NCI-H2227 treated with DMSO at 0.1 percent for 48 hours (cell line): ENCODE data around the gene CDH15.

ENCODE experiments used
- DNase-seq: peaks from one replicate; lab custom pipeline; 2025; lab: John Stamatoyannopoulos, UW

The CDH15 gene

DNA sequence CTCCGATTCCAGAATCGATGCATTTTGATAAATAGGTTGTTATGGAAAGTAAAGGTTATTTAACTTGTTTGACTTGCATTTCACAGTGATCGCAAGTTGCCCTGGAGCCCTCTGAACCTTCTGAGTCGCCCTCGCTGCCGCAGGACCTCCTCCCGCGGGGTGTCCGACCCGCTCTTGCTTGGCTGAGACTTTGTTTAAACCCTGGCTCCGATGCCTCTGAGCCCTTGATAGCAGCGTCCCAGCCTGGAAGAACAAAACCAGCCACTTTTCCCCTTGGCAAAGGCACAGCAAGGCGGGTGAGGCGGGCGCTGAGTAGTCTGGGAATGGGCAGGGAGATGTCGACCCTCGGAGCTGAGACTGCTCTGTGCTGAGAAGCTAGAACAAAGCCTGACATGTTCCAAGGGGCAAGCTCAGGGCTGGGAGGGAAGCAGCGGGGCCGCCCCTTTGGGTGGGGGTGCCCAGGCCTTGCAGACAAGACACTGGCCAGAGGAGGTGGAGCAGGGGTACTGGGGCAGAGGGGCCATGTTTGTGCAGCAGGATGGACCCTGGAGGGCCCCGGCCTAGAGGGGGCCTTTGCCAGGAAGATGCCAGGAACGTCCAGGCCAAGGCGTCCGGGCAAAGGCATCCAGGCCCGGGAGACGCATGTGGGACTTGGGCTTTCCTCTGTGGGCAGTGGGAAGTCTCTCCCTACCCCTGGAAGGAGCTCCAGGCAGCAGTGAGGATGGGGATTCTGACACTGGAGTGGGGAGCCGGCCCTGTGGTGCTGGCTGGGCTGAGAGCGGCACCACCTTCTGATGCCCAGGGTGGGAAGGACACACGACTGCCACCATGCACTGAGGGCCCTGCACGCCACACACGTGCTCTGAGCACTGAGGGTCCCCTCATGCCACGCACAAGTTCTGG, 30.3 kb upstream of the CDH15 start:
- no peak for DNase-seq

DNA sequence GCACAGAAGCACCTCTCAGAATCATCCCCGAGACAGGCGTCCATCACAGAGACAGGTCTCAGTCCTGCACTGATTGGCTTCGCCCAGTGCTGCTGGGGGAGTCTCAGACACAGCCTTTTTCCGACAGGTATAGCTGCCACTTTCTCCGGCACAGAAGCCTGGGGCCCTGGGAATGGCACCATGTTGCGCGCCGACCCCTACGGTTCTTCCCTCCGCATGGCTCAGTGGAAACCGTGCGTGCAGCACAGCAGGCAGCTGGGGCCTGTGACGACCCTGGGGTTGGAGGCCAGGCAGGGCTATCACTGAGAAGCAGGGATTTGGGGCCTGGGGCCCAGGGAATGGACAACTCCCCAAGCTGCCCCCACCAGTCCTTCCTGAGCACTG, 29.7 kb upstream of the CDH15 start:
- DNase-seq: no peak

DNA sequence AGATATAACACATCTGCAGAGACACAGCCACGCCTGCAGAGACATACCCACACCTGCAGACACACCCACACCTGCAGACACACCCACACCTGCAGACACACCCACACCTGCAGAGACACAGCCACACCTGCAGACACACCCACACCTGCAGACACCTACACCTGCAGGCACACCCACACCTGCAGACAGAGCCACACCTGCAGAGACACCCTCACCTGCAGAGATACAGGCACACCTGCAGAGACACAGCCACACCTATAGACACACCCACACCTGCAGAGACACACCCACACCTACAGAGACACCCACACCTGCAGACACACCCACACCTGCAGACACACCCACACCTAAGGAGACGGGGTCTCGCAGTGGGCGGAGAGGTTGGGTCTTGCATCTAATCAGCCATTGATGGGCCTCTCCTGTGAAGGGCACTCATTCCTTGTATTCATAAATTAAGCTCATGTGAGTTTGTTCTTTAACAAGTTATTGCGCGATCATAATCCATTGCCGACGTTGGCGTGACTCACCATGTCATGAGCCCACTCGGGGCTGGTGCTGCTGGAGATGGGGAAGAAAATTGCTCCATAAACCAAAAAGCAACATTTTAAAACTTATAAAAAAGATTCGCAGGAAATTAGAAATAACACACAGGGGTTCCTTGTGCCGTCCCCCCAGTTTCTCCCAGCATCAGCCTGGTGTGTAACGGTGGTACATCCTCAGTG, 28.9 kb upstream of the CDH15 start:
- no peak for DNase-seq

DNA sequence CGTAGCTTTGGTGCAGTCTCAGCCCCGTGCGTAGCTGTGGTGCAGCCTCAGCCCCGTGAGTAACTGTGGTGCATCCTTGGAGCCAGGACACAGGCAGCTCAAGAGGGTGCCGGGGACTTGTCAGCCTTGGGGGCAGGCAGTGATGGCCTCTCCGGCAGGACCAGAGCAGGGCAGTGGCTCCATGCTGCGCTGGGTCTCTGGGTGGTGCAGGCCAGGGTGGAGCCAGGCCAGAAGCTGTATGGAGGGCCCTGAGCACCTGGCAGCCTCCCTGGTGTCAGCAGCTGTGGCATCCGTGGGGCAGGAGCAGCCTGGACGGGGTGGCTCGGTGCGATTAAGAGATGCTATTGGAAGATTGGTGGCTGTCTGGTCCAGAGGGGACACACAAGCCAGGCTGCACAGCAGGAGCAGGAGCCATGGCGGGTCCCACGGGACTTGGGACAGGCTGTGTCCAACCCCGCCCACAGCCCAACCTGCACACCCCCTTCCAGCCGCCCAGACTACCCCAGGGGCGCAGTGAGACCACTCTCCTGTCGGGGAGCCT, 28.3 kb upstream of the CDH15 start:
- DNase-seq: no peak

DNA sequence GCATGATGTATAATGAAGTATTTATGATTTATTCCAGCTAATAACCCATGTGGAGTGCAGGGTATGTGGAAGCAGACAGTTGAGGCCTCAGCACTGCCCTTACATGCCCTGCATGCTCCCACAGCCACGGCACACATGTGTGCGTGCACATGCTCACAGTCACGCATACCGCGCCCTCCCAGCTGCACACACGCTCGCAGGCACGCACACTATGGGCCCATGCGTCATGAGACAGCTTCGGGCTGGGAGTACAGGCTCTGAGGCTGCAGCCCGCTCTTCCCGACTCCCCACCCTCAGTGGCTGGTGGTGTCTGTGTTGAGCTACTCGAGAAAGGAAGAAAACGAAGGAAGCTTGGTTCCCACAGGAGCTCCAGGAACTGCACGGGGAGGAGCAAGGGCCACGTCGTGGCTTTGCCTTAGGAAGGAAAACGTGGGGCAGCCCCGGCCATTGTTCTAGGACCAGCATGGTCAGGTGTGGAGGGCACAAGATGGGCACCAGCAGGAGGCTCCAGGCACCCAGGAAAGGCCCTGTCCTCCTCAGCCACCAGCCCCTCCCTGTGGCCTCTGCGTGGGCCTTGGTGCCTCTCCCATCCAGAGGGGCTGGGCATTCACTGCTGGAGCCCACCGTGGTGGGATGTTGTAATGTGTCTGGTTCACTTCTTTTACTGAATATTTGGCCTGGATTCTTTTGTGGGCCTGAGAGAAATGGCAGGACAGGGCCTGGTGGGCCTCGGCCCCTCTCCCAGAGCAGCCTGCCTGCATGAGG, 27.5 kb upstream of the CDH15 start:
- no peak for DNase-seq

DNA sequence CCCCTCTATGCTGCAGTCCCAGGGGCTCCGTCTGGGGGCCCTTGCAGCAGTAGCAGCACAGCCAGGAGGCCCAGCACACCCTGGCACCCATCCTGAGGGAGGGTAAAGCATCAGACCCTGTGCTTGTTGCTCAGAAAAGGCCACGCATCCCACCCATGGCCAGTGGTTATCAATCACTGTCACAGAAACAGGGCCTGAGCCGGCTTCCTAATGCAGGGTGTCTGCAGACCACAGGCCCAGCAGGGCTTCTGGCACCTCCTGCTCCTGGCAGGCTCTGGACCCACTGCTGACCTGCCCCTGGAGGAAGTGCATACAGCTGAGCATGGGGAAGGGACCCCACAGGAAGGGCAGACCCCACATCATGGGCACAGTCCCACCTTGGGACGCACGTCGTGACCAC, 26.9 kb upstream of the CDH15 start:
- DNase-seq: no peak

DNA sequence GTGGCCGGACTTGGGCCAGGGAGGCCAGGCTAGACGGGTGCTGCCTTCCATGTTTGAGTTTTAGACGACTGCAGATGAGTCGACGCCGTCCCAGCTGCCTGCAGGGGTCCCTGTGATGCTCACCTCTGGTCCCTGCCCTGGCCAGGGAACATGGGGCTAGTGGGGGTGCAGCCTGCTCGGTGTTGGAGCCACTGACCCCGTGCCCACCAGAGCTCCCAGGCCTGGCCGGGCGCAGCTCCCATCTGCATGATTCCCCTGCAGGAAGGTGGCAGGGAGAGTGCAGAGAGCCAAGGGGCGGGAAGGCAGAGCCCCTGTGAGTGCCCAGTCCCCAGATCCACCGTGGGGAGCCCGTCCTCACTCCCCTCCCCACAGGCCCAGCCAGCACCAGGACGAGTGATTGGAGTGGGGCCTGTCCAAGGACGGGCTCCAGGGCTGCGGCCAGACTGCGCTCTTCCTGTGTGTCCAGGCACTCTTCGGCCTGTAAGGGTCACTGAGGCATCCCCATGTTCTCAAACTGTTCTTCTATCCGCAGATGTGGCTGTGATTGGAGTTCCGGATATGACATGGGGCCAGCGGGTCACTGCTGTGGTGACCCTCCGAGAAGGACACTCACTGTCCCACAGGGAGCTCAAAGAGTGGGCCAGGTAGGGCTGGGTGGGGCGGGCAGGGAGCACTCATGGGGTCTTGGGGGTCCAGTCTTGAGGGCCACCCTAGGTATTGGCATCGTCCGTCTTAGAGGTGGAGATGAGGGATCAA, 26.0 kb upstream of the CDH15 start:
- no peak for DNase-seq

DNA sequence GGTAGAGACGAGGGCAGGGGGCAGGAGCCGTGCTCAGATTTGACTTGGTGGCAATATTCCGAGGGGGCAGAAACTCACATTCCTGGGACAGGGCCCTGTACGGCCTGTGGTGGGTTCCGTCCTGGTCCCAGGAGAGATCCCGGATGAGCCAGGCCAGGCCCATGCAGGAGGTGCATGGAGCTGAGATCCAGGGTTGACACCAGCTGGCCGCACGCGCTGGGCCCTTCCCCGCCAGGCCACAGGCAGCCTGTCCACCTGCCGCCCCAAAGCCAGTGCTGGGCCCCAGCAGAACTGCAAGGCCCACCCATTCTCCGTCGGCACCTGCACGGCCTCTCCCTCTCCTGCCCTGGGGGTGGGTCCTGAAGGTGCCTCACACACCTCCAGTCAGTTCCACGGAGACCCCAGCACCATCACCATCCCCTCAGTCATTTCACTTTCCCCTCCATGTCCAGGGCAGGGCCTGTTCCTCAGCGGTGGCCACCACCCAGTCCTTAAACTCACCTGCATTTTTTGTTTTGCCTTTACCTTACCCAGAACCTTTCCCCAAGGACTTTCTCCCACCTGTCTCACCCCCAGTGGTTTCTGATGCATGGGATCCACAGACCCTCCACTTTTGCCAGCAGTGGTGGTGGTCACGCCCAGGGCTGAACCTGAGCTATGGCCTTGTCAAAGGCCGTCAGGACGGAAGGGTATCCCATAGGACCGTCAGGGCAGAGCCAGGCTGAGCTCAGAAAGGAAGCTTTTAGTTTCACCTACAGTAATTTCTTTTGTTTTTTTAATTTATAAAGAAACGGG, 25.1 kb upstream of the CDH15 start:
- no peak for DNase-seq

DNA sequence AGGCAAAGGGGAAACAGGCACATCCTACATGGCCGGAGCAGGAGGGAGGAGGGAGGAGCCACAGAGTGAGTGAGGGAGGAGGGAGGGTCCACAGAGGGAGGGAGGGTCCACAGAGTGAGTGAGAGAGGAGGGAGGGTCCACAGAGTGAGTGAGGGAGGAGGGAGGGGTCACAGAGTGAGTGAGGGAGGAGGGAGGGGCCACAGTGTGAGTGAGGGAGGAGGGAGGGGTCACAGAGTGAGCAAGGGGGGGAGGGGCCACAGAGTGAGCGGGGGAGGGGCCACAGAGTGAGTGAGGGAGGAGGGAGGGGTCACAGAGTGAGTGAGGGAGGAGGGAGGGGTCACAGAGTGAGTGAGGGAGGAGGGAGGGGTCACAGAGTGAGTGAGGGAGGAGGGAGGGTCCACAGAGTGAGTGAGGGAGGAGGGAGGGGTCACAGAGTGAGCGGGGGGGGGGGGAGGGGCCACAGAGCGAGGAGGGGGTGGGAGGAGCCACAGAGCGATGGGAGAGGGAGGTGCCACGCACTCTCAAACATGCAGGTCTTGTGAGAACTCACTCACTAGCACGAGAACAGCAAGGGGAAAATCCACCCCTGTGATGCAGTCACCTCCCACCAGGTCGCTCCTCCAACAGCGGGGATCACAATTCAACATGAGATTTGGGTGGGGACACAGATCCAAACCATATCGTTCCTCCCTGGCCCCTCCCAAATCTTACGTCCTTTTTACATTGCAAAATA, 24.3 kb upstream of the CDH15 start:
- no peak for DNase-seq

DNA sequence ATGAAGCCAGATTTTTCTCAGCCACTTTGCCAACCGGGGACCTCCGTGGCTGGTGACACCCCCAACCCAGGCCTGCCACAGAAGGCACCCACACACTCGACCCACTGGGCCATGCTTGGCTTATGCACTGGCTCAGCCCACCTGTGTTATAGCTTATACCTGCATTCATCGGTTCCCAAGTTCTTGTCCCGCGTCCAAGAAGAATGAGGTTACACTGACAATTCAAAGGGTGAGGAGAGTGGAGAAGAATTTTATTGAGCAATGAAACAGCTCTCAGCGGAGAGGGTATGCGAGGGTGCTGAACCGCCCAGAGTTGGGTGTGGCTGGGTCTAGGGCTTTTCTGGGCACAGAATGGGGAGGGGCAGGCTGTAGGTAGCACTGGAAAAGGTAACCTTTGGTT, 22.2 kb upstream of the CDH15 start:
- DNase-seq: no peak

DNA sequence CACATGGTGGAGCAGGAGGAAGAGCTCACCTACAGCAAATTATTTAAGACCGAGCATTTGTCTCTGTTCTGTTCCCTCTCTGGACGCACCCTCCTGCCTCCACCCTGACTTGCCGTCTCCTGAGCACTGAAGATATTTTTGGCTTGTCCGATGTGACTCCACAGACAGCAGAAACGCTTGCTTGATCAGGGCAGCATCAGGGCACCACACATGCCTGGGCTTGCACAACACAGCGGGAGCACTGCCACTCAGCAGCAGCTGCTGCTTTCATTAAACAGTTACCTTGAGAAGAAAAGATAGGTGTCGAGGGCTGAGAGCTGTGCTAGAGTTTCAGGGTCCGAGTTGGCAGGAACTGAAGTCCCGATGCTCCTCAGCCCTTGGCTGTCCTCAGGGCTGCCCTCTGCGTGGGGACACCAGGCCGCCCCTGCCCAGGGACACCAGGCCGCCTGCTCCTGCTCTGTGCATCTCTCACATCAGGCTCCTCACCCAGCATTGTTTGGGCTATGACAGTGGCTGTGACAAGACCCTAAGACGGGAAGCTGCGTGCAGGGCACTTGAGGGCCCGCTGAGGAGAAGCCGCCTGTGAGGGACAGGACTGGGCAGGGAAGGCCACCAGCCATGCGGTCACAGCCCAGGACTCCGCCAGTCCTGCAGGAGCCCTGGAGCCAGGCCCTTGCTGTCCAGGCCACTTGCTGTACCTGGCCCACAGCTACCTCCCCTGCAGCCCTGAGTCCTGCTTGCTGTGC, 21.3 kb upstream of the CDH15 start:
- DNase-seq: no peak

DNA sequence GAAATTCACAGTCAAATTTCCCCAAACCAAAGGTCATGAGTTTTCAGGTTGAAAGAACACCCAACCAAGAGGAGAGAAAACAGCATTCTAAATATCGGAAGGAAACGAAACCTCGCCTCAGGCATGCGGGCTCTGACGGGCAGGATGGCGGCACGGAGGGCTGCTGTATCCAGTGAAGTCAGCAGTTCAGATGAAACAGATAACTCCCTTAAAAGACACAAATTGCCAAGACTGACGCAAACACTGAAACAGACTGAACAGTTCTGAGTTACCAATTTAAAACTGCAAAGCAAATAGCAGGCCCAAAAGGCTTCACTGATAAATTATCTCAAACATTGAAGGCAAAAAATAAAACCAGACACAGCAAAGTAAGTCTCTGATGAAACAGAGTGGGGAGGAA, 20.6 kb upstream of the CDH15 start:
- no peak for DNase-seq

DNA sequence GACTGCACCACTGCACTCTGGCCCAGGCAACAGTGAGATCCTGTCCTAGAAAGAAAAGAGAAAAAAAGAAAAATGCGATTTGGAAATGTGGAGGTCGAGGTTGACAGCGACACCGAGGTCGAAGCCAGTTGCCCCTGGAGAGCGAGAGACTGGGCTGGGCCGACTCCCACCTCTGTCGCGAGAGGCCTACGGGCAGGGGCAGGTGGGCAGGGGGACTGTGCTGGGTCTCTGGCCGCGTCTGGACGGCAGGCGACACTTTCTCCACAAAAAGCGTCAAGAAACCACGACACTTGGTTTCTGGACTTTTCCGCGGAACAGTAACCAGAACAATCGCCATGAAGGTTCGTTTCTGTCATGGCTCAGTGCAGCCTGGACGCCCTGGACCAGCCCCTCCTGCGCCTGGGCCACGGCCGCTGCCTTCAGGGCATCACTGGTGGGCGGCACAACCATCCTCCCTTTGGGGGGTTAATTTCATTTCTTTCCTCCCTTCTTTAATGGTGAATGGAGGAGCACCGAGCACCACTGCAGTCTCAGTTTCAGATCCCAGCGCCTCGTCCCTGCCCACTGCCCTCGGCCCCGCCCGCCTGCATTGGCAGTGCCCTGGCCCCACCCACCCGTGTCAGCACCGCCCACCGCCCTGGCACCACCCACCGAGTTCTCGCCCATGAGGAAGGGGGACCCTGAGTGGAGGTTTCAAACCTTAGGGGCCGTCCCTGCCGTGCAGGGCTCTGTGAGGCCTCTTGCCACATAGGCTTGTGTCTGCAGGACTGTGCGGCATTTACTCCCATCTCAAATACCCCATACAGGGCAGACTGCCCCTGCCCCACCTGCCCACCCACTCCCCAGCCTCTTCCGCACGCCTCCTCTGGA, 18.5 kb upstream of the CDH15 start:
- no peak for DNase-seq

DNA sequence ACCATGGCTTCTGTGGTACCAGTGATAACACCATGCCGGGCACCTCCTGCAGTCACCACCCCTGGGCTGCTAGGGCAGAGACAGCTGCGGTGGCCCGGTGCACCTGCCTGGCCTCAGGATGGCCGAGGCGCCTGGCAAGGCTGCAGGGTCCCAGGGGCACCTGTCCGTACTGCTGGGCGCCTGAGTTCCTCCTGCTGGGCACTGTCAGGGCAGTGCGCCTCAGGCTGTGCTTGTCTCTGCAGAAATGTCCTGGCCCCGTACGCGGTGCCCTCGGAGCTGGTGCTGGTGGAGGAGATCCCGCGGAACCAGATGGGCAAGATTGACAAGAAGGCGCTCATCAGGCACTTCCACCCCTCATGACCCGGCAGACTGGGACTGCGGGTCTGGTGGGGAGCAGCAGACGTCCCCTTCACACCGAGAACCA, 17.7 kb upstream of the CDH15 start:
- DNase-seq: no peak

DNA sequence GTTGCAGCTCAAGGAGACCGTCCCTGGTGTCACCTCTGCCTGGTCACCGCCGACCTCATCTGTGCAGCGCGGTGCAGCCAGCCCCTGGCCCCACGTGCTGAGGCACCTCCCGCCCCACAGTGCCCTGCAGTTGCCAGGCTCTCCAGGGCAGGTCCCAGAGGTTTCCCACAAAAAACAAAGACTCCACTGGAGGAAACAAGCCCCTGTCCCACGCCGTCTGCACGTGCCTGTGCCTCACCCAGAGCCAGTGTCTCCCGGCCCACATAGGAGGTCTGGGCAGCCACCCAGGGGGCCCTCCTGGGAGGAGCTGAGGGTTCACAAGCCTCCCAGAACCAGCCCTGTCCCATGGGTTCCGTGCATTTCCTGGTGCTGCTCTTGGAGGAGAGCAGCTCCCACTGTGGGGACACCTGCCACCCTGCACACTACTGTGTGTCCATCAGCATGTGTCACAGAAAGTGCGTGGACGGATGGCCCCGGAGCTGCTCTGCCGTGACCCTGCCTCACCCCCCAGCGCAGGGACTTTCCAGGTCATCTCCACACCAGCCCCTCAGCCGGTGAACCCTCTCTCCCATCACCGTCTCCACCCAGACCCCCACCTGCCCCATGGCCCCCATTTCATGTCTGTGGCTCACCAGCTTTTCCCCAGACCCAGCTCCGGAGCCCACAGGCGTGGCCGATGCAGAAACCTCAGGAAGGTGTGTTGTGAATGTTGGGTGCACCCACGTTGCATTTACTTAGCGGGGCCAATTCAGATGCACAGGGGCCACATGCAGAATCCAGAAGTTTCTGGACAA, 17.0 kb upstream of the CDH15 start:
- DNase-seq: no peak

DNA sequence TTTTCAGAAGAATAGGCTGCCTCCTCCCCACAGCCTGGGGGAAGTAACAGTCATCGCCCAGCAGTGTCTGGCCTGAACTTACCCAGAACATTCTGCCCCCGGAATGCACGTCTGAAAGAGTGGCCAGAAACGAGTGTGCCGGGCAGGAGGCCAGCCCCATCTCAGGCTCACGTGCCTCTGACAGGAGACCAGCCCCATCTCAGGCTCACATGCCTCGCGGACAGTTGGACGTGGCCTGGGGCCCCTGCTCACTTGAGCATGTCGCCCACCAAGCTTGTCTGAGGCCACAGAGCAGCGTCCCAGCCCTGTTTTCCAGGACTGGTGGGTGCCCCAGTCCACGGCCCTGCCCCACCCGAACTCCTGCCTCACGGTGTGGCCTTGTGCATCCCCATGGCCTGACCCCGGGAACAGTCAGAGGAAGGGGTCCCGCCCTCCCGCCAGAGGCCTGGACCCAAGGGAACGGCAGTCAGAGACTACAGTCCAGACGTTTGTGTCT, 16.3 kb upstream of the CDH15 start:
- no peak for DNase-seq
